Upper lobe of left lung (tissue), 4 donors: ENCODE data around the gene METTL14.

Source experiments
- EP300 ChIP-seq, 4 donors: sonication (generic); formaldehyde crosslinking; IDR thresholded peaks; one replicate each; pipeline ENCODE4 v1.5.1; 2017; ENCODE audit warnings: antibody characterized with exemption in 4 of 4, control low read depth in 2 of 4
- POLR2A ChIP-seq, 4 donors: fragments of 450-650 bp; IDR thresholded peaks; one replicate each; pipeline ENCODE4 v1.5.1; 2016 to 2017; ENCODE audit warnings: antibody characterized with exemption in 4 of 4, mild to moderate bottlenecking in 2 of 4
- POLR2AphosphoS5 ChIP-seq, 2 donors: sonication (generic); formaldehyde crosslinking; IDR thresholded peaks; one replicate each; pipeline ENCODE4 v1.5.1; 2017; ENCODE audit warnings: antibody characterized with exemption in 2 of 2
- TF ChIP-seq, protein P1 (sequence below), 6 experiments: fragments of 450-650 bp in 4 of 6; fragments of 200-600 bp in 2 of 6; sonication (generic) in 2 of 6; IDR thresholded peaks; one replicate each; pipeline ENCODE4 v1.5.1; 2016 to 2019; ENCODE audit warnings: antibody characterized with exemption in 6 of 6

DNA sequence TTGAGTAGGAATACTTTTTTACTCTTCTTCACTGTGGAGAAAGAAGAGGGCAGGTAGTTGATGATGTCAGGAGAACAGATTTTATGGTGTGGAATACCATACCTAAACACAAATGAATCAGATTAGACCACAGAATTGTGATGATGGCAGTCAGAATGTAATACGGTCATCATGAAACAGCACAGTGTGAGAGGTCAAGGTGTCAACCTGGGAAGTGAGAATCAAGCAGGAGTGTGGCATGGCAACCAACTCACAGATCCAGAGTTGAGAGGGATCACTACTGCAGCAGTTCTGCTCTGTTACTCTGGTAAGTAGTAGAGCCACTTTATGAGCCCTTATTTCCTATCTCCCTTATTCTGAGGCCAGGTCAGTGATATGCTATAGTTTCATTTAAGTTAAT is 27.7 kb downstream of the METTL14 start:
- TF ChIP-seq, protein P1, sequence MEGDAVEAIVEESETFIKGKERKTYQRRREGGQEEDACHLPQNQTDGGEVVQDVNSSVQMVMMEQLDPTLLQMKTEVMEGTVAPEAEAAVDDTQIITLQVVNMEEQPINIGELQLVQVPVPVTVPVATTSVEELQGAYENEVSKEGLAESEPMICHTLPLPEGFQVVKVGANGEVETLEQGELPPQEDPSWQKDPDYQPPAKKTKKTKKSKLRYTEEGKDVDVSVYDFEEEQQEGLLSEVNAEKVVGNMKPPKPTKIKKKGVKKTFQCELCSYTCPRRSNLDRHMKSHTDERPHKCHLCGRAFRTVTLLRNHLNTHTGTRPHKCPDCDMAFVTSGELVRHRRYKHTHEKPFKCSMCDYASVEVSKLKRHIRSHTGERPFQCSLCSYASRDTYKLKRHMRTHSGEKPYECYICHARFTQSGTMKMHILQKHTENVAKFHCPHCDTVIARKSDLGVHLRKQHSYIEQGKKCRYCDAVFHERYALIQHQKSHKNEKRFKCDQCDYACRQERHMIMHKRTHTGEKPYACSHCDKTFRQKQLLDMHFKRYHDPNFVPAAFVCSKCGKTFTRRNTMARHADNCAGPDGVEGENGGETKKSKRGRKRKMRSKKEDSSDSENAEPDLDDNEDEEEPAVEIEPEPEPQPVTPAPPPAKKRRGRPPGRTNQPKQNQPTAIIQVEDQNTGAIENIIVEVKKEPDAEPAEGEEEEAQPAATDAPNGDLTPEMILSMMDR (IDR thresholded peaks at IDR 0.05): no peak
- TF ChIP-seq POLR2A (IDR thresholded peaks at IDR 0.05): no peak
- no peak for TF ChIP-seq POLR2AphosphoS5 (IDR thresholded peaks at IDR 0.05)
- no peak for TF ChIP-seq EP300 (IDR thresholded peaks at IDR 0.05)
